PC-3 (cell line): ENCODE data around the gene HDLBP.

ENCODE experiments used
- EZH2 ChIP-seq: fragments of 300-600 bp; sonication (generic); IDR thresholded peaks from one replicate; pipeline ENCODE4 v1.6.1; 2017; ENCODE audit warnings: antibody characterized with exemption, mild to moderate bottlenecking, low read length; ENCODE audit not compliant: unreplicated experiment
- TF ChIP-seq, protein P1 (sequence below): fragments of 300-600 bp; sonication (generic); conservative IDR thresholded peaks from 2 replicates; pipeline ENCODE4 v1.5.1; 2017; ENCODE audit warnings: antibody characterized with exemption, low read depth, mild to moderate bottlenecking, low read length

DNA sequence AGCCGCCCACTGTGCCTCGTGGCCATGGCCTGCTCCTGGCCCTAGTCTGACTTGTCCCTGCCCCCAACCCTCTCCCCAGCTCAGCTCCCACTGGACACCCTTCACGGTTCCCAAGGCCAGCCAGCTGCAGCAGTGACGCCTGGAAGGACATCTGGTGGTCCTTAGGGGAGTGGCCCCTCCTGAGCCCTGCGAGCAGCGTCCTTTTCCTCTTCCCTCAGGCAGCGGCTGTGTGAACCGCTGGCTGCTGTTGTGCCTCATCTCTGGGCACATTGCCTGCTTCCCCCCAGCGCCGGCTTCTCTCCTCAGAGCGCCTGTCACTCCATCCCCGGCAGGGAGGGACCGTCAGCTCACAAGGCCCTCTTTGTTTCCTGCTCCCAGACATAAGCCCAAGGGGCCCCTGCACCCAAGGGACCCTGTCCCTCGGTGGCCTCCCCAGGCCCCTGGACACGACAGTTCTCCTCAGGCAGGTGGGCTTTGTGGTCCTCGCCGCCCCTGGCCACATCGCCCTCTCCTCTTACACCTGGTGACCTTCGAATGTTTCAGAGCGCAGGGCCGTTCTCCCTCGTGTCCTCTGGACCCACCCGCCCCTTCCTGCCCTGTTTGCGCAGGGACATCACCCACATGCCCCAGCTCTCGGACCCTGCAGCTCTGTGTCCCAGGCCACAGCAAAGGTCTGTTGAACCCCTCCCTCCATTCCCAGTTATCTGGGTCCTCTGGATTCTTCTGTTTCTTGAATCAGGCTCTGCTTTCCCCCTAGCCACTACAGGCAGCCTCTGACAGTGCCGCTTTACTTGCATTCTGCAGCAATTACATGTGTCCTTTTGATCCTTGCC lies 91.2 kb downstream of the HDLBP start:
- TF ChIP-seq EZH2 = no peak
- TF ChIP-seq, protein P1, sequence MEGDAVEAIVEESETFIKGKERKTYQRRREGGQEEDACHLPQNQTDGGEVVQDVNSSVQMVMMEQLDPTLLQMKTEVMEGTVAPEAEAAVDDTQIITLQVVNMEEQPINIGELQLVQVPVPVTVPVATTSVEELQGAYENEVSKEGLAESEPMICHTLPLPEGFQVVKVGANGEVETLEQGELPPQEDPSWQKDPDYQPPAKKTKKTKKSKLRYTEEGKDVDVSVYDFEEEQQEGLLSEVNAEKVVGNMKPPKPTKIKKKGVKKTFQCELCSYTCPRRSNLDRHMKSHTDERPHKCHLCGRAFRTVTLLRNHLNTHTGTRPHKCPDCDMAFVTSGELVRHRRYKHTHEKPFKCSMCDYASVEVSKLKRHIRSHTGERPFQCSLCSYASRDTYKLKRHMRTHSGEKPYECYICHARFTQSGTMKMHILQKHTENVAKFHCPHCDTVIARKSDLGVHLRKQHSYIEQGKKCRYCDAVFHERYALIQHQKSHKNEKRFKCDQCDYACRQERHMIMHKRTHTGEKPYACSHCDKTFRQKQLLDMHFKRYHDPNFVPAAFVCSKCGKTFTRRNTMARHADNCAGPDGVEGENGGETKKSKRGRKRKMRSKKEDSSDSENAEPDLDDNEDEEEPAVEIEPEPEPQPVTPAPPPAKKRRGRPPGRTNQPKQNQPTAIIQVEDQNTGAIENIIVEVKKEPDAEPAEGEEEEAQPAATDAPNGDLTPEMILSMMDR = no peak
